GM12891 (cell line): Measurements from ENCODE around the gene AFG3L2.

Experiments
- POLR2A ChIP-seq: IDR thresholded peaks from 2 replicates; pipeline ENCODE4 v1.6.1; 2011; ENCODE audit warnings: low read depth, low read length, control low read depth
- POLR2AphosphoS5 ChIP-seq: IDR thresholded peaks from 2 replicates; pipeline ENCODE4 v1.6.1; 2011; ENCODE audit warnings: low read depth, low read length, control low read depth
- SPI1 ChIP-seq: IDR thresholded peaks from 2 replicates; pipeline ENCODE4 v1.6.1; 2011; ENCODE audit warnings: low read depth, low read length, control low read depth
- TAF1 ChIP-seq: IDR thresholded peaks from 2 replicates; pipeline ENCODE4 v1.6.1; 2011; ENCODE audit warnings: low read depth, low read length, control low read depth

GRCh38 chr18:12313530-12314245, 63.3 kb downstream of the AFG3L2 start:
- TF ChIP-seq SPI1: no peak
- TF ChIP-seq POLR2AphosphoS5: no peak
- no peak for TF ChIP-seq TAF1
- TF ChIP-seq POLR2A: no peak
